HepG2 (cell line): ENCODE results near the gene ESYT1. TPM values are rescaled to one million over a fixed set of nuclear protein-coding genes. Genes with fewer than 3 reads are reported as not detected.

Experiments
- ARID4A ChIP-seq: sonication (generic); formaldehyde crosslinking; IDR thresholded peaks from 2 replicates; pipeline ENCODE4 v1.5.0; 2020; ENCODE audit warnings: mild to moderate bottlenecking, missing genetic modification reagents, borderline replicate concordance
- ELK4 ChIP-seq: sonication (generic); formaldehyde crosslinking; IDR thresholded peaks from 2 replicates; pipeline ENCODE4 v1.9.0; 2021; ENCODE audit warnings: missing genetic modification reagents, borderline replicate concordance
- HMG20B ChIP-seq: conservative IDR thresholded peaks from 2 replicates; pipeline ENCODE4 v1.6.1; 2016; ENCODE audit warnings: missing genetic modification reagents, missing compliant biosample characterization
- HNF1A ChIP-seq, 2 experiments: sonication (generic) in 1 of 2; formaldehyde crosslinking in 1 of 2; IDR thresholded peaks; 2 replicates each; pipeline versions ENCODE4 v1.4.0 to v1.6.1; 2016 to 2020; ENCODE audit warnings: borderline replicate concordance in 1 of 2, low read depth in 1 of 2, mild to moderate bottlenecking in 1 of 2, missing genetic modification reagents in 1 of 2
- MAF1 ChIP-seq: sonication (generic); formaldehyde crosslinking; IDR thresholded peaks from 2 replicates; pipeline ENCODE4 v1.5.0; 2020; ENCODE audit warnings: missing genetic modification reagents, borderline replicate concordance
- NFIC ChIP-seq: IDR thresholded peaks from 2 replicates; pipeline ENCODE4 v1.6.1; 2012; ENCODE audit warnings: mild to moderate bottlenecking, low read length, inconsistent platforms
- POLR2AphosphoS2 ChIP-seq: IDR thresholded peaks from 2 replicates; pipeline ENCODE4 v1.6.1; 2011; ENCODE audit warnings: low read depth, low read length, improper control_type of control experiment
- ZNF142 ChIP-seq: sonication (generic); formaldehyde crosslinking; IDR thresholded peaks from 2 replicates; pipeline ENCODE4 v1.4.0; 2020; ENCODE audit warnings: missing genetic modification reagents
- ZNF362 ChIP-seq: sonication (generic); formaldehyde crosslinking; IDR thresholded peaks from 2 replicates; pipeline ENCODE4 v1.4.0; 2020; ENCODE audit warnings: missing genetic modification reagents, mild to moderate bottlenecking, borderline replicate concordance
- polyA plus RNA-seq, 8 experiments: library from polyadenylated mRNA; depleted of rRNA in 3 of 8; stranded (reverse) in 7 of 8; unstranded in 1 of 8; fragments of >200 nt; fragmentation: Illumina TruSeq in 4 of 8; extraction: Trizol in 4 of 8; gene quantifications; 2 replicates each; pipeline versions ENCODE4 v1.2.1 to v1.2.3, GENCODE V29; 2011 to 2016; ENCODE audit warnings: low read depth in 4 of 8, missing spikeins in 1 of 8, mixed read lengths in 1 of 8; ENCODE audit not compliant: insufficient read depth in 1 of 8
- total RNA-seq, 5 experiments: library from RNA; depleted of rRNA; stranded (reverse); fragments of >200 nt; fragmentation: Illumina TruSeq; extraction: Trizol; gene quantifications; 2 replicates each; pipeline ENCODE4 v1.2.3, GENCODE V29; 2016; ENCODE audit warnings: low read depth in 1 of 5

The ESYT1 gene
- total and polyA plus RNA-seq, 2 of the 13 experiments (the other 11 are each of a cell fraction or from before 2014, with no cell fraction given) = 66.9 to 71.0 TPM

- TF ChIP-seq ARID4A (CRISPR knock-in tag) (peak; percentile 80), ZNF142 (CRISPR knock-in tag) (no peak), ZNF362 (CRISPR knock-in tag) (peak; percentile 78; the same call in 1 of the 2 replicates), MAF1 (CRISPR knock-in tag) (no peak), HNF1A (IDR thresholded peaks at IDR 0.05; ENCODE audit: low read depth) (no peak), HNF1A (CRISPR knock-in tag; IDR thresholded peaks at IDR 0.05; ENCODE audit: borderline replicate concordance) (peak; percentile 74; the same call in 1 of the 2 replicates), NFIC (peak; percentile 78), POLR2AphosphoS2 (peak; percentile 97), ELK4 (CRISPR knock-in tag) (no peak), HMG20B (CRISPR knock-in tag) (peak; percentile 38; the same call in 1 of the 2 replicates)
Measured at GRCh38 chr12:56116267-56117081, 11.6 kb upstream of the ESYT1 start, which contains the start of gene RPL41 (continued).
